ENCODE results near the gene ILKAP.

Gene ILKAP

GRCh38 chr2:238203094-238203972 lies at the start of gene ILKAP:
Gene ILKAP, minus strand, starts transcription at chr2:238203695. Its CDS starts 142 bp downstream, at chr2:238203553.
- peak within 1 kb of the TSS; percentile 79 for H3K4me3 ChIP-seq (ENCODE audit: low read depth, low read length)
- no peak for TF ChIP-seq CTCF (IDR thresholded peaks at IDR 0.05; ENCODE audit: low read depth, low read length)

GRCh38 chr2:238252766-238253630 lies 49.5 kb upstream of the ILKAP start:
- TF ChIP-seq CTCF (IDR thresholded peaks at IDR 0.05; ENCODE audit: low read depth, low read length) = no peak
- no peak overlapping the region for H3K4me3 ChIP-seq (ENCODE audit: low read depth, low read length)

- TF ChIP-seq CTCF (IDR thresholded peaks at IDR 0.05; ENCODE audit: low read depth, low read length) = no peak
- H3K4me3 ChIP-seq (ENCODE audit: low read depth, low read length) = no peak overlapping the region
Observed at GRCh38 chr2:238251986-238252385, 48.5 kb upstream of the ILKAP start.

GRCh38 chr2:238251331-238251730 lies 47.8 kb upstream of the ILKAP start:
- no peak for TF ChIP-seq CTCF (IDR thresholded peaks at IDR 0.05; ENCODE audit: low read depth, low read length)
- H3K4me3 ChIP-seq (ENCODE audit: low read depth, low read length) = no peak overlapping the region

- no peak overlapping the region for H3K4me3 ChIP-seq (ENCODE audit: low read depth, low read length)
- TF ChIP-seq CTCF (IDR thresholded peaks at IDR 0.05; ENCODE audit: low read depth, low read length) = no peak
Observed at GRCh38 chr2:238250896-238251295, 47.4 kb upstream of the ILKAP start.

- TF ChIP-seq CTCF (IDR thresholded peaks at IDR 0.05; ENCODE audit: low read depth, low read length) = no peak
- H3K4me3 ChIP-seq (ENCODE audit: low read depth, low read length) = no peak overlapping the region
Observed at GRCh38 chr2:238247841-238248453, 44.5 kb upstream of the ILKAP start.

All from WI38 (cell line).